Heart right ventricle (tissue), 16 donors: ENCODE data around the gene ZNF319. TPM values are rescaled to one million over a fixed set of nuclear protein-coding genes. Genes with fewer than 3 reads are reported as not detected.

ENCODE experiments used
- ATAC-seq, 8 donors: fragments of 200-7000 bp; cut with Tn5 transposase; one replicate each; pipeline ENCODE4 v1.9.1; 2020; ENCODE audit warnings: mild to moderate bottlenecking in 8 of 8, moderate library complexity in 8 of 8, moderate number of reproducible peaks in 1 of 8
- DNase-seq, 2 donors: peaks; one replicate each; pipeline ENCODE4 v3.0.0-alpha.2; 2020
- H3K27ac ChIP-seq, 10 donors: fragments of 200-600 bp; sonication (generic) in 2 of 10; one replicate each; pipeline versions ENCODE4 v1.5.0 to v1.8.0; 2020 to 2022; ENCODE audit warnings: mild to moderate bottlenecking in 3 of 10
- H3K27me3 ChIP-seq, 7 donors: fragments of 200-600 bp; one replicate each; pipeline ENCODE4 v1.8.0; 2021 to 2022; ENCODE audit warnings: mild to moderate bottlenecking in 2 of 7
- H3K36me3 ChIP-seq, 9 donors: fragments of 200-600 bp; sonication (generic) in 1 of 9; one replicate each; pipeline versions ENCODE4 v1.5.0 to v1.8.0; 2020 to 2022; ENCODE audit warnings: mild to moderate bottlenecking in 2 of 9
- H3K4me1 ChIP-seq, 9 donors: fragments of 200-600 bp; sonication (generic) in 1 of 9; one replicate each; pipeline versions ENCODE4 v1.5.0 to v1.8.0; 2020 to 2022; ENCODE audit warnings: mild to moderate bottlenecking in 4 of 9
- H3K4me3 ChIP-seq, 10 donors: fragments of 200-600 bp; sonication (generic) in 2 of 10; one replicate each; pipeline versions ENCODE4 v1.5.0 to v1.8.0; 2020 to 2022; ENCODE audit warnings: mild to moderate bottlenecking in 7 of 10, moderate library complexity in 2 of 10
- H3K9me3 ChIP-seq, 11 donors: fragments of 200-600 bp in 10 of 11; sonication (generic) in 2 of 11; one replicate each; pipeline versions ENCODE4 v1.5.0 to v1.8.0; 2013 to 2022; ENCODE audit warnings: mild to moderate bottlenecking in 2 of 11, control low read depth in 1 of 11, moderate library complexity in 1 of 11
- WGBS, 2 donors: extraction: QIAGEN DNeasy Blood & Tissue Kit; methylation state at CpG; one replicate each; pipeline ENCODE4 v1.1.7; 2013; ENCODE audit warnings: inconsistent platforms in 1 of 2; 5-methylcytosine and 5-hydroxymethylcytosine counted together
- intact Hi-C, 10 donors: fragments of 100-400 bp; cut with DNase I; formaldehyde crosslinking; loops; one replicate each; pipeline versions ENCODE4 v1.11.1 to v1.14.2; 2022
- polyA plus RNA-seq, 2 donors: library from polyadenylated mRNA; stranded (reverse); fragments of 200-250 nt; gene quantifications; one replicate each; pipeline ENCODE4 v1.2.3, GENCODE V29; 2013
- total RNA-seq, 10 donors: library from RNA; stranded (reverse); fragmentation: NEBNext Ultra II Directional in 3 of 10; extraction: Animal tissue kit (Norgen Biotek cat#: 25700) in 3 of 10; gene quantifications; one replicate each; pipeline versions ENCODE4 v1.2.1 to v1.2.4, GENCODE V29; 2021 to 2023
- TF ChIP-seq, protein P1 (sequence below), 9 donors: fragments of 200-600 bp; sonication (generic) in 2 of 9; IDR thresholded peaks; one replicate each; pipeline versions ENCODE4 v1.5.0 to v1.8.0; 2021 to 2022; ENCODE audit warnings: antibody characterized with exemption in 9 of 9, mild to moderate bottlenecking in 5 of 9, moderate library complexity in 1 of 9
- donor health status: Arrhythmogenic right ventricular cardiomyopathy.
- donor health status: ischemic (EF 13 %, LVEDD 7.1; RV severe dilation, severe dysfunction).
- donor health status: healthy with polysubstance abuse.
- donor health status: DM: no; HTN: yes; CAD: no.
- donor health status: DM: no; HTN: no; CAD: no.
- donor health status: ischemic (EF 25% LVEDD 6.9; RV normal size, moderate dysfunction).
- donor health status: ischemic (EF 25% LVEDD 5.7; RV mildly dilated, moderate dysfunction).
- donor health status: healthy.
- donor health status: DM: yes; HTN: yes; CAD: no.
- donor health status: Ischemic cardiomyopathy.
- donor health status: ischemic (EF 35%, LVEDD 5.7; RV mildly dilated, moderate dysfunction).
- donor health status: nonischemic (EF 11% LVEDD 7.7; RV severe dilation, severe dysfunction).
- donor health status: DM: yes; HTN: yes; CAD: no.
- donor health status: PGD.
- donor health status: ischemic (EF 29% LVEDD 5.4; RV normal size, mild dysfunction).
- donor health status: nonischemic (EF 23%, LVEDD 6.1; RV moderate dilation, normal function).

ZNF319 gene
- total and polyA plus RNA-seq, 12 donors, result 3.5 to 11.3 (median 7.5) TPM

DNA sequence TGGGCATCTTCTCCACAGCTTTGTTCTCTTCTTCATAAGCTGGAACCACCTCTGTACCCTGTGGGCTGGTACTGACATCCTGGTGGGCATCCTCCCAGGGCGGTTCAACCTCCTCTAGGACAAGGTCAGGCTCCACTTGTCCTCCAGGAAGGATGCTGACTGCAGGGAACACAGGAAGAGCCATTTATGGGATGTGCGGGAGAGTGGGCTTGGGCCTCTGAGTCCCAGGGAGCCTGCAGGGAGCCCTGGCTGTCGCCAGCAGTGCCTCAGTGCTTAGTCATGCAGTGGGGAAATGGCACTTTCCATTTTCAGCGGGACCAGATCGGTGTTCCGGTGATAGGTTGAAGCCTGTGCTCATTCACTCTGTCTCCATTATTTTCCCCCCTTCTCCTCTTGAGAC lies 50.1 kb downstream of the ZNF319 start:
- Histone ChIP-seq H3K9me3 (no peaks in the 10 kb centered on the region), H3K27me3 (peaks cover 0 to 17% (median 3%) of the 10 kb centered on the region in 7 donors), H3K4me1 (peaks cover 0 to 3% (median 0%) of the 10 kb centered on the region in 9 donors), H3K27ac (no peak overlapping the region), H3K36me3 (no peaks in the 10 kb centered on the region), H3K4me3 (no peak overlapping the region)
- WGBS, 2 donors, result 41 to 52% methylated on average over 6 of the region's 6 CpGs
- DNase-seq (no peak), ATAC-seq (no peak)
- intact Hi-C loops, result no loop called here
- TF ChIP-seq, protein P1, sequence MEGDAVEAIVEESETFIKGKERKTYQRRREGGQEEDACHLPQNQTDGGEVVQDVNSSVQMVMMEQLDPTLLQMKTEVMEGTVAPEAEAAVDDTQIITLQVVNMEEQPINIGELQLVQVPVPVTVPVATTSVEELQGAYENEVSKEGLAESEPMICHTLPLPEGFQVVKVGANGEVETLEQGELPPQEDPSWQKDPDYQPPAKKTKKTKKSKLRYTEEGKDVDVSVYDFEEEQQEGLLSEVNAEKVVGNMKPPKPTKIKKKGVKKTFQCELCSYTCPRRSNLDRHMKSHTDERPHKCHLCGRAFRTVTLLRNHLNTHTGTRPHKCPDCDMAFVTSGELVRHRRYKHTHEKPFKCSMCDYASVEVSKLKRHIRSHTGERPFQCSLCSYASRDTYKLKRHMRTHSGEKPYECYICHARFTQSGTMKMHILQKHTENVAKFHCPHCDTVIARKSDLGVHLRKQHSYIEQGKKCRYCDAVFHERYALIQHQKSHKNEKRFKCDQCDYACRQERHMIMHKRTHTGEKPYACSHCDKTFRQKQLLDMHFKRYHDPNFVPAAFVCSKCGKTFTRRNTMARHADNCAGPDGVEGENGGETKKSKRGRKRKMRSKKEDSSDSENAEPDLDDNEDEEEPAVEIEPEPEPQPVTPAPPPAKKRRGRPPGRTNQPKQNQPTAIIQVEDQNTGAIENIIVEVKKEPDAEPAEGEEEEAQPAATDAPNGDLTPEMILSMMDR (IDR thresholded peaks at IDR 0.05), result no peak

DNA sequence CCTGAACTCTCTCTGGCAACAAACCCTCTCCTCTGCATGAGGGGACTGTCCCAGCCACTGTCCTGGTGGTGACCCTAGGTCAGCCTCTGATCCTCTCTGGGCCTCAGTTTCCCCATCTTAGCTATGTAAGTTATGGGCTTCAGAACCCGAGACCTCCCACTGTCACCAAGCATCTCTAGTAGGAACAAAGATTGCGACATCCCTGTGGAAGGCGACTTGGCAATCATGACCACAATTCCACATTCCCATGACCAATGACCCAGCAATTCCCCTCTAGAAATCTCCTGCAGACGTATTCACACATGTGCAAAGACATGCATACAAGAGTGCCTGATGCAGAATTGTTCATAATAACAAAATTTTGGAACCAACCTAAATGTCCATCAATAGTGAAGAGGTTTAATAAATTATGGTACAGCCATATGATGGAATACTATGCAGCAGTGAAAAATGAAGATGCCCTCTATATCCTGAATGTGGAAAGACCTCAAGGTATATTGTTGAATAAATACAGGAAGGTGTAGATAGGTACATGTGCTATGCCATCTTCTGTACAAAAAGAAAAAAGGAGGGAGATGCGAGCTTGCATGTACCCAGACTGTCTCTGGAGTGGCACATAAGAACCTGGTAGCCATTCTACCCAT lies 50.8 kb downstream of the ZNF319 start:
- ATAC-seq, result no peak
- Histone ChIP-seq H3K9me3 (no peaks in the 10 kb centered on the region), H3K27ac (no peak overlapping the region), H3K4me1 (peaks cover 0 to 3% (median 0%) of the 10 kb centered on the region in 9 donors), H3K4me3 (no peak overlapping the region), H3K27me3 (peaks cover 0 to 17% (median 3%) of the 10 kb centered on the region in 7 donors), H3K36me3 (no peaks in the 10 kb centered on the region)
- TF ChIP-seq, protein P1 (IDR thresholded peaks at IDR 0.05), result no peak
- DNase-seq, result no peak
- intact Hi-C loops, result no loop called here
- WGBS, 2 donors, result 82 to 87% methylated on average over 5 of the region's 5 CpGs

DNA sequence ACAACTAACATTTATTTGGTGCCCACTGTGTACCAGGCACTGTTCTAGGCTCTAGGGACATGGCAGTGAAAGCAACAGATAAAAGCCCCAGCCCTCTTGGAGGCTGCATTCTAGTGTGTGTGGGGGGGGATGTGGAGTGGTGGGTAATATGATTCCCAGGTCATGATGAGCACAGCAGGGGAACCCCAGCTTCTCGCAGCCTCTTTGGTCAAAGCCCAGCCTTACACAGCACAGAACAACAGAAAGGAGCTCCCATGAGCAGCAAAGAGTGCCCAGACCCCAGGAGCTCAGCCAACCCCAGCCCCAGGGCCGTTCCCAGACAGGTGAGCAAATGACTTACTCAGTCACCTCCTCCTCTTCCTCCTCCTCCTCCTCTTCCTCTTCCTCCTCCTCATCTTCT lies 51.5 kb downstream of the ZNF319 start:
- no peak for ATAC-seq
- 4 to 15% methylated on average over 2 of the region's 2 CpGs for WGBS, 2 donors
- H3K27ac ChIP-seq, result no peak overlapping the region
- H3K4me3 ChIP-seq, result no peak overlapping the region
- no peak for DNase-seq
- intact Hi-C loops, result no loop called here
- TF ChIP-seq, protein P1 (IDR thresholded peaks at IDR 0.05), result no peak
- H3K4me1 ChIP-seq, result peaks cover 0 to 3% (median 0%) of the 10 kb centered on the region in 9 donors
- no peaks in the 10 kb centered on the region for H3K9me3 ChIP-seq
- no peaks in the 10 kb centered on the region for H3K36me3 ChIP-seq
- H3K27me3 ChIP-seq, result peaks cover 0 to 17% (median 3%) of the 10 kb centered on the region in 7 donors

DNA sequence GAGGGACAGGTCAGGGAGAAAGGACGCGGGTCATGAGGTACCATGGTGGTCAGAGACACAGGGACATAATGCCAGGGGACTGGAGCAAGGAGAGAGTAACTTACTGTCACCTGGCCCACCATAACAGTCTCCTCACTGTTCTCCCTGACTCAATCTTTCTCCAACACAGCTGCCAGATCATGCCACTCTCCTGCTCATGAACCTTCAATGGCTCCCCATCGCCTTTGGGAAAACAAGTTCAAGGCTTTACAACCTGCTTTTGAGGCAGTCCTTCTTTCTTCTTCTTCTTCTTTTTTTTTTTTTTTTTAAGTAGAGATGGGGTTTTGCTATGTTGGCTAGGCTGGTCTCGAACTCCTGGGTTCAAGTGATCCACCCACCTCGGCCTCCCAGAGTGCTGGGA lies 52.4 kb downstream of the ZNF319 start:
- WGBS, 2 donors, result 86 to 89% methylated on average over 5 of the region's 5 CpGs
- intact Hi-C loops, result no loop called here
- ATAC-seq, result no peak

More for the DNA sequence above, 52.4 kb downstream of the ZNF319 start:
- peaks cover 0 to 17% (median 3%) of the 10 kb centered on the region in 7 donors for H3K27me3 ChIP-seq
- no peaks in the 10 kb centered on the region for H3K36me3 ChIP-seq
- no peaks in the 10 kb centered on the region for H3K9me3 ChIP-seq
- no peak for DNase-seq
- TF ChIP-seq, protein P1 (IDR thresholded peaks at IDR 0.05), result no peak
- H3K4me3 ChIP-seq, result no peak overlapping the region
- peaks cover 0 to 3% (median 0%) of the 10 kb centered on the region in 9 donors for H3K4me1 ChIP-seq
- H3K27ac ChIP-seq, result no peak overlapping the region
